Heart right ventricle (tissue), 16 donors: ENCODE measurements around the gene COX10. TPM values are rescaled to one million over a fixed set of nuclear protein-coding genes. Genes with fewer than 3 reads are reported as not detected.

Source experiments
- ATAC-seq, 8 donors: fragments of 200-7000 bp; cut with Tn5 transposase; one replicate each; pipeline ENCODE4 v1.9.1; 2020; ENCODE audit warnings: mild to moderate bottlenecking in 8 of 8, moderate library complexity in 8 of 8, moderate number of reproducible peaks in 1 of 8
- DNase-seq, 2 donors: peaks; one replicate each; pipeline ENCODE4 v3.0.0-alpha.2; 2020
- H3K27ac ChIP-seq, 10 donors: fragments of 200-600 bp; sonication (generic) in 2 of 10; one replicate each; pipeline versions ENCODE4 v1.5.0 to v1.8.0; 2020 to 2022; ENCODE audit warnings: mild to moderate bottlenecking in 3 of 10
- H3K27me3 ChIP-seq, 7 donors: fragments of 200-600 bp; one replicate each; pipeline ENCODE4 v1.8.0; 2021 to 2022; ENCODE audit warnings: mild to moderate bottlenecking in 2 of 7
- H3K36me3 ChIP-seq, 9 donors: fragments of 200-600 bp; sonication (generic) in 1 of 9; one replicate each; pipeline versions ENCODE4 v1.5.0 to v1.8.0; 2020 to 2022; ENCODE audit warnings: mild to moderate bottlenecking in 2 of 9
- H3K4me1 ChIP-seq, 9 donors: fragments of 200-600 bp; sonication (generic) in 1 of 9; one replicate each; pipeline versions ENCODE4 v1.5.0 to v1.8.0; 2020 to 2022; ENCODE audit warnings: mild to moderate bottlenecking in 4 of 9
- H3K4me3 ChIP-seq, 10 donors: fragments of 200-600 bp; sonication (generic) in 2 of 10; one replicate each; pipeline versions ENCODE4 v1.5.0 to v1.8.0; 2020 to 2022; ENCODE audit warnings: mild to moderate bottlenecking in 7 of 10, moderate library complexity in 2 of 10
- H3K9me3 ChIP-seq, 11 donors: fragments of 200-600 bp in 10 of 11; sonication (generic) in 2 of 11; one replicate each; pipeline versions ENCODE4 v1.5.0 to v1.8.0; 2013 to 2022; ENCODE audit warnings: mild to moderate bottlenecking in 2 of 11, control low read depth in 1 of 11, moderate library complexity in 1 of 11
- WGBS, 2 donors: extraction: QIAGEN DNeasy Blood & Tissue Kit; methylation state at CpG; one replicate each; pipeline ENCODE4 v1.1.7; 2013; ENCODE audit warnings: inconsistent platforms in 1 of 2; 5-methylcytosine and 5-hydroxymethylcytosine counted together
- intact Hi-C, 10 donors: fragments of 100-400 bp; cut with DNase I; formaldehyde crosslinking; loops; one replicate each; pipeline versions ENCODE4 v1.11.1 to v1.14.2; 2022
- polyA plus RNA-seq, 2 donors: library from polyadenylated mRNA; stranded (reverse); fragments of 200-250 nt; gene quantifications; one replicate each; pipeline ENCODE4 v1.2.3, GENCODE V29; 2013
- total RNA-seq, 10 donors: library from RNA; stranded (reverse); fragmentation: NEBNext Ultra II Directional in 3 of 10; extraction: Animal tissue kit (Norgen Biotek cat#: 25700) in 3 of 10; gene quantifications; one replicate each; pipeline versions ENCODE4 v1.2.1 to v1.2.4, GENCODE V29; 2021 to 2023
- TF ChIP-seq, protein P1 (sequence below), 9 donors: fragments of 200-600 bp; sonication (generic) in 2 of 9; IDR thresholded peaks; one replicate each; pipeline versions ENCODE4 v1.5.0 to v1.8.0; 2021 to 2022; ENCODE audit warnings: antibody characterized with exemption in 9 of 9, mild to moderate bottlenecking in 5 of 9, moderate library complexity in 1 of 9
- donor health status: Arrhythmogenic right ventricular cardiomyopathy.
- donor health status: ischemic (EF 13 %, LVEDD 7.1; RV severe dilation, severe dysfunction).
- donor health status: healthy with polysubstance abuse.
- donor health status: DM: no; HTN: yes; CAD: no.
- donor health status: DM: no; HTN: no; CAD: no.
- donor health status: ischemic (EF 25% LVEDD 6.9; RV normal size, moderate dysfunction).
- donor health status: ischemic (EF 25% LVEDD 5.7; RV mildly dilated, moderate dysfunction).
- donor health status: healthy.
- donor health status: DM: yes; HTN: yes; CAD: no.
- donor health status: Ischemic cardiomyopathy.
- donor health status: ischemic (EF 35%, LVEDD 5.7; RV mildly dilated, moderate dysfunction).
- donor health status: nonischemic (EF 11% LVEDD 7.7; RV severe dilation, severe dysfunction).
- donor health status: DM: yes; HTN: yes; CAD: no.
- donor health status: PGD.
- donor health status: ischemic (EF 29% LVEDD 5.4; RV normal size, mild dysfunction).
- donor health status: nonischemic (EF 23%, LVEDD 6.1; RV moderate dilation, normal function).

Gene COX10
- total and polyA plus RNA-seq, 12 donors = 18.7 to 73.1 (median 54.0) TPM

DNA sequence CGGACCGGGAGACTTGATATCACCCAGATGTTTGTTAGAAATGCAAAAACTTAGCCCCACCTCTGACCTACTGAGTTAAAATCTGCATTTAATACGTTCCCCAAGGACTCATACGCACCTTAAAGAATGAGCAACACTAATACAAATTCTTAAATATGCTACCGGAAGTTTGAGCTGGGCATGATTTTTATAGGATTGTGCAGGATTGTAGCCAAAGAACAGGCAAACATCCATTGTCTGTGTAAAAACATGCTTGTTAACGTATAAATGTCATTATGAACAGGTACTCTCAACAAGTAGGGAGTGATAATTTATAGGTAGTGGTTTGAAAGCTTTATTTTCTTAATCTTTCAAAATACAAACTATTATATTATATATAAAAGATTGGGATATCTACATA is 22.3 kb upstream of the COX10 start:
- H3K9me3 ChIP-seq = no peaks in the 10 kb centered on the region
- no peak for DNase-seq
- 88 to 95% methylated on average over 6 of the region's 6 CpGs for WGBS, 2 donors
- no peaks in the 10 kb centered on the region for H3K27me3 ChIP-seq
- H3K36me3 ChIP-seq = peaks cover 0 to 14% (median 0%) of the 10 kb centered on the region in 9 donors
- ATAC-seq = no peak
- intact Hi-C loops = no loop called here
- H3K4me1 ChIP-seq = no peaks in the 10 kb centered on the region
- TF ChIP-seq, protein P1, sequence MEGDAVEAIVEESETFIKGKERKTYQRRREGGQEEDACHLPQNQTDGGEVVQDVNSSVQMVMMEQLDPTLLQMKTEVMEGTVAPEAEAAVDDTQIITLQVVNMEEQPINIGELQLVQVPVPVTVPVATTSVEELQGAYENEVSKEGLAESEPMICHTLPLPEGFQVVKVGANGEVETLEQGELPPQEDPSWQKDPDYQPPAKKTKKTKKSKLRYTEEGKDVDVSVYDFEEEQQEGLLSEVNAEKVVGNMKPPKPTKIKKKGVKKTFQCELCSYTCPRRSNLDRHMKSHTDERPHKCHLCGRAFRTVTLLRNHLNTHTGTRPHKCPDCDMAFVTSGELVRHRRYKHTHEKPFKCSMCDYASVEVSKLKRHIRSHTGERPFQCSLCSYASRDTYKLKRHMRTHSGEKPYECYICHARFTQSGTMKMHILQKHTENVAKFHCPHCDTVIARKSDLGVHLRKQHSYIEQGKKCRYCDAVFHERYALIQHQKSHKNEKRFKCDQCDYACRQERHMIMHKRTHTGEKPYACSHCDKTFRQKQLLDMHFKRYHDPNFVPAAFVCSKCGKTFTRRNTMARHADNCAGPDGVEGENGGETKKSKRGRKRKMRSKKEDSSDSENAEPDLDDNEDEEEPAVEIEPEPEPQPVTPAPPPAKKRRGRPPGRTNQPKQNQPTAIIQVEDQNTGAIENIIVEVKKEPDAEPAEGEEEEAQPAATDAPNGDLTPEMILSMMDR (IDR thresholded peaks at IDR 0.05) = no peak
- no peak overlapping the region for H3K27ac ChIP-seq
- H3K4me3 ChIP-seq = no peak overlapping the region

DNA sequence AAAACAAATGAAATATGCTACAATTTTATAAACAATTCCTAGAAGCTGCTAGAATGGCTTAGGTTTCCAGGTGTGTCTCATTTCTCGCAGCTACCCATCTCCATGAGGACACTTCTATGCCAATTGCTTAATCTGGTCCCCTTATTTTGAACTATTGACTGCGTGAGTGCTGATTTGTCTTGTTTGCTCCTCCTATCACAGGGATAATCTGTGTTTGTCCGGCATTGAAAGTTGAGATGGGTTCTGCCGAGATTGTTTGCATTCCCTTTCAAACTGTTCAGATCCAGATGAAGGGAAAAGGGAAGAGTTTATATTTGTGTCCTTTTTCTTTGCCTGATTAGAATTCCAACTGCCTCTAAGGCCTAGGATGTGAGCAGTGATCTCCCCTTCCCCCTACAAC is 21.7 kb upstream of the COX10 start:
- intact Hi-C loops = no loop called here
- Histone ChIP-seq H3K27me3 (no peaks in the 10 kb centered on the region), H3K27ac (no peak overlapping the region), H3K4me3 (no peak overlapping the region), H3K9me3 (no peaks in the 10 kb centered on the region), H3K36me3 (peaks cover 0 to 14% (median 0%) of the 10 kb centered on the region in 9 donors), H3K4me1 (no peaks in the 10 kb centered on the region)
- DNase-seq (no peak), ATAC-seq (no peak)
- 88 to 91% methylated on average over 4 of the region's 4 CpGs for WGBS, 2 donors
- TF ChIP-seq, protein P1 (IDR thresholded peaks at IDR 0.05) = no peak

DNA sequence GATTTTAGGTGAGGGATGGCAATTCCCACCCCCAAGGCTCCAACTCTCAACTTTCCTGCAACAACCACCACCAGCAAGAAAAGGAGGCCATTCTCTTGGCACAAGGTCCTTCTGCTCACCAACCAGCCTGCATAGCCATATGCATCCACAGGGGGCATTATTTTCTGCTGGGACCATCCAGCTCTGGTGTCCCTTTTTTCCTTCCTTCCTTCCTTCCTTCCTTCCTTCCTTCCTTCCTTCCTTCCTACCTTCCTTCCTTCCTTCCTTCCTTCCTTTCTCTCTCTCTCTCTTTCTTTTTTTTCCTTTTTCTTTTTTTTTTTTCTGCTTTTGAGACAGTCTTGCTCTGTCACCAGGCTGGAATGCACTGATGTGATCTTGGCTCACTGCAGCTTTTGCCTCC is 21.1 kb upstream of the COX10 start:
- Histone ChIP-seq H3K4me1 (no peaks in the 10 kb centered on the region), H3K27me3 (no peaks in the 10 kb centered on the region), H3K9me3 (no peaks in the 10 kb centered on the region), H3K27ac (no peak overlapping the region), H3K36me3 (peaks cover 0 to 14% (median 0%) of the 10 kb centered on the region in 9 donors), H3K4me3 (no peak overlapping the region)
- DNase-seq (no peak), ATAC-seq (no peak)
- intact Hi-C loops = no loop called here
- TF ChIP-seq, protein P1 (IDR thresholded peaks at IDR 0.05) = peak in 2 of 9 donors; percentile 17 to 25

GRCh38 chr17:14050616-14051015 is 18.7 kb upstream of the COX10 start:
- Histone ChIP-seq H3K9me3 (no peaks in the 10 kb centered on the region), H3K27ac (no peak overlapping the region), H3K27me3 (no peaks in the 10 kb centered on the region), H3K4me3 (no peak overlapping the region), H3K4me1 (no peaks in the 10 kb centered on the region), H3K36me3 (peaks cover 0 to 14% (median 0%) of the 10 kb centered on the region in 9 donors)
- WGBS, 2 donors = 86 to 97% methylated on average over 5 of the region's 5 CpGs
- no peak for DNase-seq
- intact Hi-C loops = no loop called here
- TF ChIP-seq, protein P1 (IDR thresholded peaks at IDR 0.05) = no peak
- ATAC-seq = no peak
